ENCODE data around the gene TOR1A.

- TF ChIP-seq CTCF (IDR thresholded peaks at IDR 0.05; ENCODE audit: low read depth, low read length, poor library complexity, severe bottlenecking) (no peak), EZH2phosphoT487 (IDR thresholded peaks at IDR 0.05; ENCODE audit: borderline replicate concordance, low read length) (no peak)
These were observed 22.4 kb downstream of the TOR1A start for GRCh38 chr9:129801504-129801903.
